Sigmoid colon (tissue), 4 donors: Measurements from ENCODE around the gene RPL18.

Experiments used
- POLR2A ChIP-seq, 2 donors: fragments of 450-650 bp; IDR thresholded peaks; one replicate each; pipeline ENCODE4 v1.6.1; 2016; ENCODE audit warnings: antibody characterized with exemption in 2 of 2, mild to moderate bottlenecking in 2 of 2, moderate library complexity in 2 of 2
- POLR2AphosphoS5 ChIP-seq, 4 donors: sonication (generic); formaldehyde crosslinking; IDR thresholded peaks; one replicate each; pipeline ENCODE4 v1.6.1; 2017; ENCODE audit warnings: antibody characterized with exemption in 4 of 4
- TF ChIP-seq, protein P1 (sequence below), 4 experiments: fragments of 450-650 bp in 3 of 4; fragments of 200-600 bp in 1 of 4; IDR thresholded peaks; one replicate each; pipeline ENCODE4 v1.5.1; 2016 to 2019; ENCODE audit warnings: antibody characterized with exemption in 4 of 4, mild to moderate bottlenecking in 3 of 4, moderate library complexity in 2 of 4

DNA sequence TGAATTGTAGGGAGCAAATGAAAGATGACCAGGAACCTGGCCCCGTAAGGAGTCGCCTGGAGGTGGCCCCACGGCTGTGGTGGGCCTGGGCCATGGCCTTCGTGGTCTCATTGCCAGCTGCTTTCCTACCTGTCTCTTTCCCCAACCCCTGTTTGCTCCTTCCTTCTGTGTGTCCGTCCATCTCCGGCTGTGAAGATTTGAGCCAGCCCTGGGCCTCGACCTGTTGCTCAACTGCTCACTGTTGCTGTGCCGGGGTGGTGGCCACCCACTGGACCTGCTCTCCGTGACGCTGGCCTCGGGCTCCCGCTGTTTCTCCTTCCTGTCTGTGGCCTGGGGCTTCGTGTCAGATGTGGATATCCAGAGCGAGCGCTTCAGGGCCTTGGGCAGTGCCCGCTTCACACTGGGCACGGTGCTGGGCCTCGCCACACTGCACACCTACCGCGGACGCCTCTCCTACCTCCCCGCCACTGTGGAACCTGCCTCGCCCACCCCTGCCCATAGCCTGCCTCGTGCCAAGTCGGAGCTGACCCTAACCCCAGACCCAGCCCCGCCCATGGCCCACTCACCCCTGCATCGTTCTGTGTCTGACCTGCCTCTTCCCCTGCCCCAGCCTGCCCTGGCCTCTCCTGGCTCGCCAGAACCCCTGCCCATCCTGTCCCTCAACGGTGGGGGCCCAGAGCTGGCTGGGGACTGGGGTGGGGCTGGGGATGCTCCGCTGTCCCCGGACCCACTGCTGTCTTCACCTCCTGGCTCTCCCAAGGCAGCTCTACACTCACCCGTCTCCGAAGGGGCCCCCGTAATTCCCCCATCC is 9.7 kb upstream of the RPL18 start:
- TF ChIP-seq, protein P1, sequence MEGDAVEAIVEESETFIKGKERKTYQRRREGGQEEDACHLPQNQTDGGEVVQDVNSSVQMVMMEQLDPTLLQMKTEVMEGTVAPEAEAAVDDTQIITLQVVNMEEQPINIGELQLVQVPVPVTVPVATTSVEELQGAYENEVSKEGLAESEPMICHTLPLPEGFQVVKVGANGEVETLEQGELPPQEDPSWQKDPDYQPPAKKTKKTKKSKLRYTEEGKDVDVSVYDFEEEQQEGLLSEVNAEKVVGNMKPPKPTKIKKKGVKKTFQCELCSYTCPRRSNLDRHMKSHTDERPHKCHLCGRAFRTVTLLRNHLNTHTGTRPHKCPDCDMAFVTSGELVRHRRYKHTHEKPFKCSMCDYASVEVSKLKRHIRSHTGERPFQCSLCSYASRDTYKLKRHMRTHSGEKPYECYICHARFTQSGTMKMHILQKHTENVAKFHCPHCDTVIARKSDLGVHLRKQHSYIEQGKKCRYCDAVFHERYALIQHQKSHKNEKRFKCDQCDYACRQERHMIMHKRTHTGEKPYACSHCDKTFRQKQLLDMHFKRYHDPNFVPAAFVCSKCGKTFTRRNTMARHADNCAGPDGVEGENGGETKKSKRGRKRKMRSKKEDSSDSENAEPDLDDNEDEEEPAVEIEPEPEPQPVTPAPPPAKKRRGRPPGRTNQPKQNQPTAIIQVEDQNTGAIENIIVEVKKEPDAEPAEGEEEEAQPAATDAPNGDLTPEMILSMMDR (IDR thresholded peaks at IDR 0.05) = no peak
- TF ChIP-seq POLR2A (IDR thresholded peaks at IDR 0.05) (no peak), POLR2AphosphoS5 (IDR thresholded peaks at IDR 0.05) (no peak)
